GM21390 (cell line): Measurements from ENCODE around the gene SNX1.

Experiments used
- ATAC-seq: cut with Tn5 transposase; IDR thresholded peaks from one replicate; pipeline ENCODE4 v1.9.1; 2021; ENCODE audit not compliant: unreplicated experiment

SNX1 gene

GRCh38 chr15:64144565-64145281 lies 48.9 kb downstream of the SNX1 start:
- ATAC-seq: peak; percentile 76

- no peak for ATAC-seq
Measured at GRCh38 chr15:64146041-64146440, 50.3 kb downstream of the SNX1 start.

- ATAC-seq: no peak
Measured at GRCh38 chr15:64146520-64146884, 50.7 kb downstream of the SNX1 start.

GRCh38 chr15:64146885-64147681 lies 51.3 kb downstream of the SNX1 start:
- no peak for ATAC-seq

- ATAC-seq: no peak
Measured at GRCh38 chr15:64148168-64148567, 52.4 kb downstream of the SNX1 start.

- ATAC-seq: no peak
Measured at GRCh38 chr15:64148581-64148980, 52.8 kb downstream of the SNX1 start.

GRCh38 chr15:64149424-64149823 lies 53.6 kb downstream of the SNX1 start:
- ATAC-seq: no peak

GRCh38 chr15:64149893-64150578 lies 54.3 kb downstream of the SNX1 start:
- no peak for ATAC-seq

- ATAC-seq: peak; percentile 9
Measured at GRCh38 chr15:64151727-64152506, 56.1 kb downstream of the SNX1 start, which contains the start of gene SNX22. Gene SNX22, plus strand, starts transcription at chr15:64151731. Its CDS starts 45 bp downstream, at chr15:64151776.

GRCh38 chr15:64152507-64153387 lies 57.0 kb downstream of the SNX1 start:
- ATAC-seq: no peak

- ATAC-seq: peak; percentile 51
Measured at GRCh38 chr15:64153480-64154367, 57.9 kb downstream of the SNX1 start.

- no peak for ATAC-seq
Measured at GRCh38 chr15:64155802-64156651, 60.2 kb downstream of the SNX1 start.

- ATAC-seq: no peak
Measured at GRCh38 chr15:64156652-64157331, 61.0 kb downstream of the SNX1 start.

GRCh38 chr15:64157599-64158125 lies 61.9 kb downstream of the SNX1 start:
- ATAC-seq: no peak

GRCh38 chr15:64158363-64159134 lies 62.8 kb downstream of the SNX1 start:
- ATAC-seq: no peak

- no peak for ATAC-seq
Measured at GRCh38 chr15:64161688-64162477, 66.1 kb downstream of the SNX1 start.
